Spinal cord (tissue), 10 donors: ENCODE data around the gene ZFP36L1. TPM values are rescaled to one million over a fixed set of nuclear protein-coding genes. Genes with fewer than 3 reads are reported as not detected.
A peak's percentile ranks its signal among the peaks of the same experiment; 100 is the strongest.

Experiments used
- DNase-seq, 6 donors: peaks; one replicate each; pipeline versions ENCODE4 v3.0.0 to v3.0.0-alpha.2; 2013 to 2015; ENCODE audit warnings: low spot score in 6 of 6, low read depth in 4 of 6
- H3K27ac ChIP-seq: one replicate; pipeline ENCODE4 v1.5.1; 2013; ENCODE audit warnings: low read depth, low read length, control low read depth
- H3K27me3 ChIP-seq: one replicate; pipeline ENCODE4 v1.6.1; 2013; ENCODE audit warnings: low read length; ENCODE audit not compliant: control insufficient read depth, insufficient read depth
- H3K36me3 ChIP-seq: one replicate; pipeline ENCODE4 v1.6.1; 2013; ENCODE audit warnings: low read length; ENCODE audit not compliant: control insufficient read depth, insufficient read depth
- H3K4me1 ChIP-seq: one replicate; pipeline ENCODE4 v1.6.1; 2013; ENCODE audit warnings: low read length; ENCODE audit not compliant: control insufficient read depth, insufficient read depth
- H3K4me3 ChIP-seq: one replicate; pipeline ENCODE4 v1.5.1; 2013; ENCODE audit warnings: low read depth, low read length, control low read depth
- H3K9me3 ChIP-seq: one replicate; pipeline ENCODE4 v1.6.1; 2013; ENCODE audit warnings: low read length; ENCODE audit not compliant: control insufficient read depth, insufficient read depth
- WGBS: methylation state at CpG from one replicate; pipeline ENCODE4 v1.1.5; 2013; ENCODE audit warnings: missing lambda C conversion rate; ENCODE audit not compliant: insufficient coverage; 5-methylcytosine and 5-hydroxymethylcytosine counted together
- polyA plus RNA-seq, 2 donors: library from polyadenylated mRNA; unstranded; fragments of 120-200 nt; gene quantifications; one replicate each; pipeline ENCODE4 v1.2.1, GENCODE V29; 2013; ENCODE audit not compliant: insufficient read length in 2 of 2
- total RNA-seq, 2 donors: library from RNA; depleted of rRNA in 1 of 2; stranded (reverse); fragments of 120-200 nt in 1 of 2; fragments of >200 nt in 1 of 2; gene quantifications; one replicate each; pipeline versions ENCODE4 v1.2.3 to v1.2.4, GENCODE V29; 2013 to 2014
- donor health status: healthy.

ZFP36L1 gene
- total and polyA plus RNA-seq, 4 donors = 39.5 to 170 (median 125) TPM

- DNase-seq = peak in 1 of 6 donors; percentile 45
- Histone ChIP-seq H3K27me3 (no peaks in the 10 kb centered on the region), H3K4me3 (no peak overlapping the region), H3K27ac (no peak overlapping the region), H3K36me3 (no peaks in the 10 kb centered on the region), H3K4me1 (peaks cover 32% of the 10 kb centered on the region), H3K9me3 (no peaks in the 10 kb centered on the region)
- 83% methylated on average over 3 of the region's 3 CpGs for WGBS
Observed at GRCh38 chr14:68758301-68758700, 34.6 kb downstream of the ZFP36L1 start.

GRCh38 chr14:68757618-68758081 is 35.2 kb downstream of the ZFP36L1 start:
- no peak overlapping the region for H3K27ac ChIP-seq
- H3K36me3 ChIP-seq = no peaks in the 10 kb centered on the region
- H3K27me3 ChIP-seq = no peaks in the 10 kb centered on the region
- no peaks in the 10 kb centered on the region for H3K9me3 ChIP-seq
- WGBS = 65% methylated on average over 2 of the region's 4 CpGs
- H3K4me3 ChIP-seq = no peak overlapping the region
- DNase-seq = peak in 1 of 6 donors; percentile 22
- H3K4me1 ChIP-seq = peaks cover 26% of the 10 kb centered on the region

- H3K27ac ChIP-seq = no peak overlapping the region
- no peaks in the 10 kb centered on the region for H3K27me3 ChIP-seq
- no peak for DNase-seq
- H3K9me3 ChIP-seq = no peaks in the 10 kb centered on the region
- WGBS = 93% methylated on average over 2 of the region's 6 CpGs
- no peak overlapping the region for H3K4me3 ChIP-seq
- peaks cover 23% of the 10 kb centered on the region for H3K4me1 ChIP-seq
- H3K36me3 ChIP-seq = no peaks in the 10 kb centered on the region
Observed at GRCh38 chr14:68756734-68757133, 36.1 kb downstream of the ZFP36L1 start.

GRCh38 chr14:68756000-68756481 is 36.8 kb downstream of the ZFP36L1 start:
- peak in 1 of 6 donors; percentile 53 for DNase-seq
- Histone ChIP-seq H3K27ac (no peak overlapping the region), H3K27me3 (no peaks in the 10 kb centered on the region), H3K4me3 (no peak overlapping the region), H3K36me3 (no peaks in the 10 kb centered on the region), H3K4me1 (peaks cover 23% of the 10 kb centered on the region), H3K9me3 (no peaks in the 10 kb centered on the region)
- WGBS = 65% methylated on average over 5 of the region's 7 CpGs

GRCh38 chr14:68755016-68755353 is 37.9 kb downstream of the ZFP36L1 start:
- WGBS = 60% methylated on average over 1 of the region's 3 CpGs

GRCh38 chr14:68753690-68754089 is 39.2 kb downstream of the ZFP36L1 start:
- Histone ChIP-seq H3K27me3 (no peaks in the 10 kb centered on the region), H3K36me3 (no peaks in the 10 kb centered on the region), H3K27ac (no peak overlapping the region), H3K9me3 (no peaks in the 10 kb centered on the region), H3K4me3 (no peak overlapping the region), H3K4me1 (peaks cover 16% of the 10 kb centered on the region)
- DNase-seq = no peak
- WGBS = 100% methylated on average over 1 of the region's 4 CpGs

More at GRCh38 chr14:68755016-68755353, 37.9 kb downstream of the ZFP36L1 start:
- no peak overlapping the region for H3K27ac ChIP-seq
- H3K27me3 ChIP-seq = no peaks in the 10 kb centered on the region
- no peaks in the 10 kb centered on the region for H3K9me3 ChIP-seq
- H3K4me3 ChIP-seq = no peak overlapping the region
- DNase-seq = no peak
- peaks cover 21% of the 10 kb centered on the region for H3K4me1 ChIP-seq
- no peaks in the 10 kb centered on the region for H3K36me3 ChIP-seq

GRCh38 chr14:68752271-68753006 is 40.4 kb downstream of the ZFP36L1 start:
- WGBS = 83% methylated on average over 2 of the region's 6 CpGs

GRCh38 chr14:68749487-68750475 is 43.1 kb downstream of the ZFP36L1 start:
- Histone ChIP-seq H3K4me3 (no peak overlapping the region), H3K4me1 (peaks cover 5% of the 10 kb centered on the region), H3K9me3 (no peaks in the 10 kb centered on the region), H3K27me3 (no peaks in the 10 kb centered on the region), H3K36me3 (no peaks in the 10 kb centered on the region), H3K27ac (no peak overlapping the region)
- WGBS = 71% methylated on average over 1 of the region's 11 CpGs
- DNase-seq = no peak

More at GRCh38 chr14:68752271-68753006, 40.4 kb downstream of the ZFP36L1 start:
- Histone ChIP-seq H3K4me3 (no peak overlapping the region), H3K27ac (no peak overlapping the region), H3K9me3 (no peaks in the 10 kb centered on the region), H3K36me3 (no peaks in the 10 kb centered on the region), H3K4me1 (peaks cover 9% of the 10 kb centered on the region), H3K27me3 (no peaks in the 10 kb centered on the region)
- DNase-seq = no peak

- Histone ChIP-seq H3K36me3 (no peaks in the 10 kb centered on the region), H3K4me1 (peaks cover 5% of the 10 kb centered on the region), H3K27ac (no peak overlapping the region), H3K27me3 (no peaks in the 10 kb centered on the region), H3K4me3 (no peak overlapping the region), H3K9me3 (no peaks in the 10 kb centered on the region)
- DNase-seq = no peak
- 98% methylated on average over 5 of the region's 5 CpGs for WGBS
Observed at GRCh38 chr14:68748691-68749090, 44.2 kb downstream of the ZFP36L1 start.
